ENCODE measurements around the gene MCF2L. TPM values are rescaled to one million over a fixed set of nuclear protein-coding genes. Genes with fewer than 3 reads are reported as not detected.

MCF2L gene
- total RNA-seq, 1 experiment from 2014 or later = 5.9 TPM

DNA sequence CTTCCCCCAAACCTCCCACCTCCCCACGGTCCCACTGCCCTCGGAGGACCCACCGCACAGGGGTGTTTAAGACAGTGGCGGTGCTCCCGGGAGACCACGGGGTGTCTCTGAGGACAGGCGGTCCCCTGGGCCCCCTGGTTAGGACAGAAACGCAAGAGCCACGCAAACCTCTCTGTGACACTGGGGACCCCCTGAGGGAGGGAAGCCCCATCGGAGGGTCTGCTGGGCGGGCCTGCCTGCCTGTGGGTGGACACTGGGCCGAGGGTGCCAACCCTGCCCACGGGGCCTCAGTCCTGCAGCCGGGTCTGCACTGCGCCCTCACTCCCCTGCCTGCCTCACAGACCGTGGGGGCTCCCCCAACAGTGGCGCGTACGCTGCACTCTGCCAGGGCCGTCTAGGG, 17.5 kb downstream of the MCF2L start:
- intact Hi-C loops (cut with micrococcal nuclease) = no loop called here
- BruUV-seq (replicated peaks) = no TSS peak
- Histone ChIP-seq H3K9ac (ENCODE audit: low read length) (no peak overlapping the region), H3K27ac (ENCODE audit: low read length) (no peak overlapping the region), H3K4me2 (ENCODE audit: low read length) (no peak overlapping the region), H2AFZ (ENCODE audit: low read length) (no peak overlapping the region), H3K9me2 (replicated peaks; ENCODE audit: low read length) (no peaks in the 10 kb centered on the region), H3K4me1 (ENCODE audit: insufficient read depth, low read length) (no peaks in the 10 kb centered on the region), H3K9me3 (ENCODE audit: low read length) (no peaks in the 10 kb centered on the region), H3K4me3 (ENCODE audit: low read length) (no peak overlapping the region), H3K36me3 (ENCODE audit: low read depth, low read length) (no peaks in the 10 kb centered on the region), H3K79me2 (ENCODE audit: low read length) (no peaks in the 10 kb centered on the region), H4K20me1 (ENCODE audit: low read length) (no peaks in the 10 kb centered on the region), H3F3A (ENCODE audit: low read length, unreplicated experiment) (no peaks in the 10 kb centered on the region), H3K27me3 (ENCODE audit: low read length) (no peaks in the 10 kb centered on the region)
- DNase-seq = no peak
- CTCF ChIA-PET = no interaction called here
- POLR2A ChIA-PET (ENCODE audit: unreplicated experiment) = no interaction called here
- TF ChIP-seq, protein P1, sequence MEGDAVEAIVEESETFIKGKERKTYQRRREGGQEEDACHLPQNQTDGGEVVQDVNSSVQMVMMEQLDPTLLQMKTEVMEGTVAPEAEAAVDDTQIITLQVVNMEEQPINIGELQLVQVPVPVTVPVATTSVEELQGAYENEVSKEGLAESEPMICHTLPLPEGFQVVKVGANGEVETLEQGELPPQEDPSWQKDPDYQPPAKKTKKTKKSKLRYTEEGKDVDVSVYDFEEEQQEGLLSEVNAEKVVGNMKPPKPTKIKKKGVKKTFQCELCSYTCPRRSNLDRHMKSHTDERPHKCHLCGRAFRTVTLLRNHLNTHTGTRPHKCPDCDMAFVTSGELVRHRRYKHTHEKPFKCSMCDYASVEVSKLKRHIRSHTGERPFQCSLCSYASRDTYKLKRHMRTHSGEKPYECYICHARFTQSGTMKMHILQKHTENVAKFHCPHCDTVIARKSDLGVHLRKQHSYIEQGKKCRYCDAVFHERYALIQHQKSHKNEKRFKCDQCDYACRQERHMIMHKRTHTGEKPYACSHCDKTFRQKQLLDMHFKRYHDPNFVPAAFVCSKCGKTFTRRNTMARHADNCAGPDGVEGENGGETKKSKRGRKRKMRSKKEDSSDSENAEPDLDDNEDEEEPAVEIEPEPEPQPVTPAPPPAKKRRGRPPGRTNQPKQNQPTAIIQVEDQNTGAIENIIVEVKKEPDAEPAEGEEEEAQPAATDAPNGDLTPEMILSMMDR (conservative IDR thresholded peaks at IDR 0.05; ENCODE audit: low read depth, low read length) = no peak
- TF ChIP-seq EZH2 (IDR thresholded peaks at IDR 0.05; ENCODE audit: low read length, unreplicated experiment) (no peak), EZH2phosphoT487 (IDR thresholded peaks at IDR 0.05; ENCODE audit: borderline replicate concordance, low read length) (no peak)
- ATAC-seq = no peak

DNA sequence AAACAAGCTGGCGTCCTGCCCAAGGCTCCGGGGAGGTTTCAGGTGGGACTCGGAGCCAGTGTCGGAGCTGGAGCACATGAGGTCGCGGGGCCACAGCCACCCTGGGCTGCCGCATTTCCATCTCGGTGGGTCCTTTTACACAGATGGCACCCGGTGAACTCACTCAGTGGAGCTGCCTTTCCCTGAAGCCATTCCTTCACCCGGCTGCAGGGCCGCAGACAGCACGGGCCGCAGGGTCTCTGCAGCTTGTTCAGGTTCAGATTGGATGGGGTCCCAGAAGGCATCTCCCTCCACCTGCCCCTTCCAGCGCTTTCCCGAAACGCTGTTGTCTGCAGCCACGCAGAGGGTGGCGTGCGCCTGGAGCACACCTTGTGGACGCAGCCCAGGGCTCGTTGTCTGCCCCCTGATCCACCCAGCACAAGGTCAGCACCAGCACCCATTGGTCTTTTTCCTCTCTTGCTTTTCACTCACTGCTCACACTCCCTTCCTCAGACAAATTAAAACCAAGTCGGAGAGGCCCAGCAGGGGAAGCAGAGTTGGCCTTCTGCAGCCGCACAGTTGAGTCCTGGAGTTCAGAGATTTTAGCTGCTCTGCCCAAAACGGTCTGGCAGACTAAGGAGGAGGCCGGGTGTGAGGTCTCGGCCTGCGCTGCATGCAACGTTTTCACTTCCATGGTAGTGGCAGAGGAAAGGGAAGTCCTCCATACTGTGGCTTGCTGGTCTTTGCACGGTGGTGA, 18.1 kb downstream of the MCF2L start:
- Histone ChIP-seq H3K4me3 (ENCODE audit: low read length) (no peak overlapping the region), H3F3A (ENCODE audit: low read length, unreplicated experiment) (no peaks in the 10 kb centered on the region), H3K9me3 (ENCODE audit: low read length) (no peaks in the 10 kb centered on the region), H4K20me1 (ENCODE audit: low read length) (no peaks in the 10 kb centered on the region), H3K27ac (ENCODE audit: low read length) (no peak overlapping the region), H3K4me2 (ENCODE audit: low read length) (no peak overlapping the region), H3K79me2 (ENCODE audit: low read length) (no peaks in the 10 kb centered on the region), H3K9me2 (replicated peaks; ENCODE audit: low read length) (no peaks in the 10 kb centered on the region), H3K9ac (ENCODE audit: low read length) (no peak overlapping the region), H3K4me1 (ENCODE audit: insufficient read depth, low read length) (no peaks in the 10 kb centered on the region), H3K36me3 (ENCODE audit: low read depth, low read length) (no peaks in the 10 kb centered on the region), H3K27me3 (ENCODE audit: low read length) (no peaks in the 10 kb centered on the region), H2AFZ (ENCODE audit: low read length) (no peak overlapping the region)
- no TSS peak for BruUV-seq (replicated peaks)
- no peak for ATAC-seq
- TF ChIP-seq, protein P1 (conservative IDR thresholded peaks at IDR 0.05; ENCODE audit: low read depth, low read length) = no peak
- TF ChIP-seq EZH2 (IDR thresholded peaks at IDR 0.05; ENCODE audit: low read length, unreplicated experiment) (no peak), EZH2phosphoT487 (IDR thresholded peaks at IDR 0.05; ENCODE audit: borderline replicate concordance, low read length) (no peak)
- ChIA-PET CTCF (no interaction called here), POLR2A (ENCODE audit: unreplicated experiment) (no interaction called here)
- intact Hi-C loops (cut with micrococcal nuclease) = no loop called here
- DNase-seq = no peak

DNA sequence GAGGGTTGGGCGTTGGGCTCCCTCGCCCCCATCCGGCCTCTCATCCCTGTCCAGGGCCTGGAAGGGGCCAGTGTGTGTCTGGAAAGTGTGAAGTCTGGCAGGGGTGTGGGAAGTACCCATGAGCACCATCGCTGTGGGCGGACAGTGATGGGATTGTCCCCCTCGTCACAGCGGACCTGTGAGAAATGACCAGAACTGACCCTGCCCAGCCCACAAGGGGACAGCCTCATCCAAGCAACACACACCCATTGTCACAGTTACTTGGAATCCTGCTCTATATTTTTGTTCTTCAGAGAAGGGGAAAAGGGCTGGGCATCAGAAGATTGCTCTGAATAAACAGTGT, 18.6 kb downstream of the MCF2L start:
- no peaks in the 10 kb centered on the region for H3K4me1 ChIP-seq (ENCODE audit: insufficient read depth, low read length)
- no peak overlapping the region for H3K4me2 ChIP-seq (ENCODE audit: low read length)
- TF ChIP-seq, protein P1 (conservative IDR thresholded peaks at IDR 0.05; ENCODE audit: low read depth, low read length) = no peak
- TF ChIP-seq EZH2phosphoT487 (IDR thresholded peaks at IDR 0.05; ENCODE audit: borderline replicate concordance, low read length) = no peak
- no peak for TF ChIP-seq EZH2 (IDR thresholded peaks at IDR 0.05; ENCODE audit: low read length, unreplicated experiment)
- DNase-seq (no peak), ATAC-seq (no peak)
- H3K27me3 ChIP-seq (ENCODE audit: low read length) = no peaks in the 10 kb centered on the region
- H3K9ac ChIP-seq (ENCODE audit: low read length) = no peak overlapping the region
- H3K79me2 ChIP-seq (ENCODE audit: low read length) = no peaks in the 10 kb centered on the region
- H3K27ac ChIP-seq (ENCODE audit: low read length) = no peak overlapping the region
- no peaks in the 10 kb centered on the region for H3K9me2 ChIP-seq (replicated peaks; ENCODE audit: low read length)
- H4K20me1 ChIP-seq (ENCODE audit: low read length) = no peaks in the 10 kb centered on the region
- H3F3A ChIP-seq (ENCODE audit: low read length, unreplicated experiment) = no peaks in the 10 kb centered on the region
- ChIA-PET POLR2A (ENCODE audit: unreplicated experiment) (no interaction called here), CTCF (no interaction called here)
- no peaks in the 10 kb centered on the region for H3K9me3 ChIP-seq (ENCODE audit: low read length)
- BruUV-seq (replicated peaks) = no TSS peak
- H2AFZ ChIP-seq (ENCODE audit: low read length) = no peak overlapping the region
- intact Hi-C loops (cut with micrococcal nuclease) = no loop called here
- no peak overlapping the region for H3K4me3 ChIP-seq (ENCODE audit: low read length)
- H3K36me3 ChIP-seq (ENCODE audit: low read depth, low read length) = no peaks in the 10 kb centered on the region
